ENCODE results near the gene MYO10. TPM values are rescaled to one million over a fixed set of nuclear protein-coding genes. Genes with fewer than 3 reads are reported as not detected.
A peak's percentile ranks its signal among the peaks of the same experiment; 100 is the strongest.

The MYO10 gene
- total RNA-seq, 3 donors from 2014 or later: 8.6 to 22.6 (median 21.2) TPM

DNA sequence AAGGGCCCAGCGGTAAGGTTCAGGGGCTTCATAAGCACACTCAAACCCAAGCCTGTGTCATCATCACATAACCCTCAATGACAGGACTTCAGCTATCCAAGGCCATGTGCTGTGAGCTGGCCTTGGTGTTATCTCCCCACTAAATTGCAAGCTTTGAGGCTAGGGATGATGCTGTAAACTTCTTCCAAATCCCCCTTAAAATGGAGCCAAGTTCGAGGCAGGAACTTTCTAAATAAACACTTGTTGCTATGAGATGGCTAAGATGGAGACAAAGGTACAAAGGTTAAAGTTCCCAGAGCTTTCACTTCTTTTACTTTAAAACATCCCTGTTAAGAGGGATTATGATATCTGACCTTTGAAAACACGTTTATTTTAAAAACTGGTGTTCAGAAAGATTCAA, 123.6 kb downstream of the MYO10 start:
- Histone ChIP-seq H3K4me3 (no peak overlapping the region), H3K9me3 (no peaks in the 10 kb centered on the region), H3K4me1 (peaks cover 0 to 3% of the 10 kb centered on the region in 2 donors), H3K36me3 (no peaks in the 10 kb centered on the region), H3K27ac (no peak overlapping the region), H3K27me3 (no peaks in the 10 kb centered on the region)
- TF ChIP-seq POLR2AphosphoS5 (IDR thresholded peaks at IDR 0.05): no peak
- no peak for TF ChIP-seq POLR2A (IDR thresholded peaks at IDR 0.05)
- TF ChIP-seq, protein P1, sequence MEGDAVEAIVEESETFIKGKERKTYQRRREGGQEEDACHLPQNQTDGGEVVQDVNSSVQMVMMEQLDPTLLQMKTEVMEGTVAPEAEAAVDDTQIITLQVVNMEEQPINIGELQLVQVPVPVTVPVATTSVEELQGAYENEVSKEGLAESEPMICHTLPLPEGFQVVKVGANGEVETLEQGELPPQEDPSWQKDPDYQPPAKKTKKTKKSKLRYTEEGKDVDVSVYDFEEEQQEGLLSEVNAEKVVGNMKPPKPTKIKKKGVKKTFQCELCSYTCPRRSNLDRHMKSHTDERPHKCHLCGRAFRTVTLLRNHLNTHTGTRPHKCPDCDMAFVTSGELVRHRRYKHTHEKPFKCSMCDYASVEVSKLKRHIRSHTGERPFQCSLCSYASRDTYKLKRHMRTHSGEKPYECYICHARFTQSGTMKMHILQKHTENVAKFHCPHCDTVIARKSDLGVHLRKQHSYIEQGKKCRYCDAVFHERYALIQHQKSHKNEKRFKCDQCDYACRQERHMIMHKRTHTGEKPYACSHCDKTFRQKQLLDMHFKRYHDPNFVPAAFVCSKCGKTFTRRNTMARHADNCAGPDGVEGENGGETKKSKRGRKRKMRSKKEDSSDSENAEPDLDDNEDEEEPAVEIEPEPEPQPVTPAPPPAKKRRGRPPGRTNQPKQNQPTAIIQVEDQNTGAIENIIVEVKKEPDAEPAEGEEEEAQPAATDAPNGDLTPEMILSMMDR (IDR thresholded peaks at IDR 0.05): no peak
- intact Hi-C loops (cut with DNase I; ENCODE audit: low total_unique reads): no loop called here
- no peak for DNase-seq (ENCODE audit: low spot score in 2 of 2)

DNA sequence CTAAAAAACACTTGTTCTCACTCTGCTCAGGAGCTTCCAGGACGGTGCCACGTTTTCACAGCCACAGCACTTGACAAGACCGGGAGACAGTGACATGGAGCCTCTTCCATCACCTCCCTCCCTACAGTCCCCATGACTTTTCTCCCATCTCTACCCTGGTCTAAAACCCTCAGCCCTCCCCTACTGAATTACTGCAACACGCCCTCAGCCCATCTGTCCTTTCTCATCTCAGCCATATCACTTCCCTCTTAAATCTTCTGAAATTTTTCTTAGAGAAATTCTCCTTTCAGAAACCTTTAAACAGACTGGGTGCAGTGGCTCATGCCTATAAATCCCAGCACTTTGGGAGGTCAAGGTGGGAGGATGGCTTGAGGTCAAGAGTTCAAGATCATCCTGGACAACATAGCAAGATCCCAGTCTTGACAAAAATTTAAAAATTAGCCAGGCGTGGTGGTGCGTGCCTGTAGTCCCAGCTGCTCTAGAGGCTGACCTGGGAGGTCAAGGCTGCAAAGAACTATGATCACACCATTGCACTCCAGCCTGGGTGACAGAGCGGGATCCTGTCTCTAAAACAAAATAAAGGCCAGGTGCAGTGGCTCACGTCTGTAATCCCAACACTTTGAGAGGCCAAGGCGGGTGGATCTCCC, 125.8 kb downstream of the MYO10 start:
- Histone ChIP-seq H3K4me3 (no peak overlapping the region), H3K27ac (peak overlapping the region; percentile 7 to 57), H3K27me3 (no peaks in the 10 kb centered on the region), H3K4me1 (peaks cover 0 to 3% of the 10 kb centered on the region in 2 donors), H3K9me3 (no peaks in the 10 kb centered on the region), H3K36me3 (no peaks in the 10 kb centered on the region)
- TF ChIP-seq POLR2AphosphoS5 (IDR thresholded peaks at IDR 0.05) (no peak), POLR2A (IDR thresholded peaks at IDR 0.05) (no peak)
- TF ChIP-seq, protein P1 (IDR thresholded peaks at IDR 0.05): no peak
- intact Hi-C loops (cut with DNase I; ENCODE audit: low total_unique reads): no loop called here
- no peak for DNase-seq (ENCODE audit: low spot score in 2 of 2)

DNA sequence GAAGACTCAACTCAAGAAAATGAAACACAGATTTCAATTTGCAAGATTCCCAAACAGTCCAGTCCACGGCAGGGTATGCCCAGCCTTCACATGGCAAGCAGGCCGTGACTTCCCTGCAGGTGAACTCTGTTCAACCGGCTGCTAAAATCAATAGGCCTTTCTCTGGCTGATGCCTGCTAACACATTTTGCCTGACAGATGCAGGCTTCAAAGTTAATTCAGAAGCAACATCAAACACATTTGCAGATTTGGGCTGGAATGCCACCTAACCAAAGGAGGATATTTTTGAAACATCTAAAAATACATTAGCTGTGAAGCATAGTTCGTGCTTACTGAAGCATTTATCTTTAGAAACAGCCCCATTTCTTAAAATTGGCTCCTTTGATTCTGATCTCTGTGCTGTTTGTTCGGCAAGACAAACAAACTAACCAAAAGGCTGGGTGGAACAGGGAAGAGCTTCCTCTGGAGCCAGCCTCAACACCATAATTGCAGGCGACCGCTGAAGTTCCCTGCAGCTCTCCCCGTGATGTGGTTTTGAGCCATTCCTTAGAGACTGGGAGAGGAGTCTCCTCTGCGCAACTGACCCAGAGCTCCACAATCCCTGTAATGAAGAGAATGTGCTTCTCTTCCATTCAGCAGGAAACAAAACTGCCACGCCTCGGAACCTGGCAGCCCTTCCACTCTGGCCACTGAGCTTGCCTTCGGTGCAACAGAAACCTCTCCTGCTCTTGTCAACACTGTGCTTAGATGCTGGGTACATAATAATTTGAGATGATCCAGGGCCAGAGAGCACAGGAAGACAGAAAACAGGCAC, 126.5 kb downstream of the MYO10 start:
- TF ChIP-seq POLR2AphosphoS5 (IDR thresholded peaks at IDR 0.05): no peak
- TF ChIP-seq, protein P1 (IDR thresholded peaks at IDR 0.05): no peak
- TF ChIP-seq POLR2A (IDR thresholded peaks at IDR 0.05): no peak
- no peaks in the 10 kb centered on the region for H3K27me3 ChIP-seq
- peak overlapping the region; percentile 7 to 57 for H3K27ac ChIP-seq
- H3K36me3 ChIP-seq: no peaks in the 10 kb centered on the region
- H3K9me3 ChIP-seq: no peaks in the 10 kb centered on the region
- DNase-seq (ENCODE audit: low spot score in 2 of 2): peak in 1 of 2 donors; percentile 33
- peaks cover 0 to 3% of the 10 kb centered on the region in 2 donors for H3K4me1 ChIP-seq
- peak overlapping the region in 1 of 3 donors; percentile 43 for H3K4me3 ChIP-seq
- intact Hi-C loops (cut with DNase I; ENCODE audit: low total_unique reads): loop anchor here (5.0 kb wide), 1 partner anchor 378 kb away; no protein-coding TSS in a partner anchor

DNA sequence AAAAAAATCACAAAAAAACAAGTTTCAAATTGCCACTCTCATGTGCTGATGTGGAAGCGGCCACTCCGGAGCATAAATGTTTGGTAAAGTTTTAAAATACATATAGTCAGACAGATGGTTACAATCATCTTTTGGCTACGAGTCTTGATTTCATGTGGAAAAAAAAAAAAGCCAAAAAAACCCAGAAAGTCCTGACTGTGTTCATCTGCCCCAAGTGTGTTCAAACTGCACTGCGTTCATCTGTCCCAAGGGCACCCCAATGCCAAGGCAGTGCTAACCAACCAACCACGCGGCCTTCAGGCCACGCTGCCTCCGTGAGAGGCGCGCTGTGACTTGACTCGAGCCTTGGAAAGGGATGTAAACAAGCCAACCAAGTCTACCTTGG, 127.1 kb downstream of the MYO10 start:
- Histone ChIP-seq H3K9me3 (no peaks in the 10 kb centered on the region), H3K27me3 (no peaks in the 10 kb centered on the region), H3K36me3 (no peaks in the 10 kb centered on the region), H3K4me3 (no peak overlapping the region), H3K4me1 (peaks cover 0 to 3% of the 10 kb centered on the region in 2 donors), H3K27ac (peak overlapping the region in 1 of 2 donors; percentile 57)
- TF ChIP-seq POLR2A (IDR thresholded peaks at IDR 0.05): no peak
- TF ChIP-seq, protein P1 (IDR thresholded peaks at IDR 0.05): no peak
- TF ChIP-seq POLR2AphosphoS5 (IDR thresholded peaks at IDR 0.05): no peak
- DNase-seq (ENCODE audit: low spot score in 2 of 2): no peak
- intact Hi-C loops (cut with DNase I; ENCODE audit: low total_unique reads): loop anchor here (5.0 kb wide), 1 partner anchor 378 kb away; no protein-coding TSS in a partner anchor

DNA sequence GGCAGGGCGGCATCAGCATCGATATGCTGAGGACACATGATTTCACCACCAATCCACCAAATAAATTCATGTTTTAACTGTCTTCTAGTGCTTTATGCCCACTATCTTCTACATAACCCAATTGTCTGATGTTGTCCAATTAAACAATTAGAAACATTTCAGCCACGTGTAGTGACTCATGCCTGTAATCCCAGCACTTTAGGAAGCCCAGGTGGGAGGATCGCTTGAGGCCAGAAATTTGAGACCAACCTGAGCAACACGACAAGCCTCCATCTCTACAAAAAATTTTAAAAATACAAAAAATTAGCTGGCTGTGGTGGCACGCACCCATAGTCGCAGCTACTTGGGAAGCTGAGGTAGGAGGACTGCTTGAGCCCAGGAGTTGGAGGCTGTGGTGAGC, 128.1 kb downstream of the MYO10 start:
- TF ChIP-seq POLR2A (IDR thresholded peaks at IDR 0.05) (no peak), POLR2AphosphoS5 (IDR thresholded peaks at IDR 0.05) (no peak)
- TF ChIP-seq, protein P1 (IDR thresholded peaks at IDR 0.05): no peak
- intact Hi-C loops (cut with DNase I; ENCODE audit: low total_unique reads): loop anchor here (5.0 kb wide), 1 partner anchor 379 kb away; no protein-coding TSS in a partner anchor
- Histone ChIP-seq H3K9me3 (no peaks in the 10 kb centered on the region), H3K27me3 (no peaks in the 10 kb centered on the region), H3K4me3 (no peak overlapping the region), H3K36me3 (no peaks in the 10 kb centered on the region), H3K4me1 (peaks cover 0 to 3% of the 10 kb centered on the region in 2 donors), H3K27ac (no peak overlapping the region)
- no peak for DNase-seq (ENCODE audit: low spot score in 2 of 2)

All from breast epithelium (tissue), 4 donors.